Endodermal cell (in vitro differentiated cells): ENCODE measurements around the gene APOM. TPM values are rescaled to one million over a fixed set of nuclear protein-coding genes. Genes with fewer than 3 reads are reported as not detected.

ENCODE experiments used
- DNase-seq: peaks from one replicate; pipeline ENCODE4 v3.0.0-alpha.2; 2017
- H3K27ac ChIP-seq: 2 replicates; pipeline ENCODE4 v1.5.1; 2013; ENCODE audit warnings: mild to moderate bottlenecking, low read depth, low read length, moderate library complexity
- H3K27me3 ChIP-seq: 2 replicates; pipeline ENCODE4 v1.6.1; 2013; ENCODE audit warnings: mild to moderate bottlenecking, low read length, moderate library complexity; ENCODE audit not compliant: insufficient read depth, control insufficient read depth, poor library complexity, severe bottlenecking
- H3K36me3 ChIP-seq: 2 replicates; pipeline ENCODE4 v1.7.0; 2013; ENCODE audit warnings: mild to moderate bottlenecking, low read length, moderate library complexity; ENCODE audit not compliant: control insufficient read depth, insufficient read depth
- H3K4me1 ChIP-seq: one replicate; pipeline ENCODE4 v1.7.0; 2013; ENCODE audit warnings: low read length; ENCODE audit not compliant: control insufficient read depth, insufficient read depth
- H3K4me3 ChIP-seq: 2 replicates; pipeline ENCODE4 v1.5.1; 2013; ENCODE audit warnings: mild to moderate bottlenecking, low read length, moderate library complexity
- H3K9ac ChIP-seq: 2 replicates; pipeline ENCODE4 v1.6.1; 2013; ENCODE audit warnings: mild to moderate bottlenecking, low read length, moderate library complexity; ENCODE audit not compliant: poor library complexity, severe bottlenecking; ENCODE audit errors: extremely low read depth
- H3K9me3 ChIP-seq: 2 replicates; pipeline ENCODE4 v1.6.1; 2013; ENCODE audit warnings: mild to moderate bottlenecking, low read length, moderate library complexity; ENCODE audit not compliant: control insufficient read depth
- H3K27ac Mint-ChIP-seq: 2 replicates; pipeline ENCODE4 v1.8.0; 2020; ENCODE audit warnings: mixed read lengths
- H3K27me3 Mint-ChIP-seq: 2 replicates; pipeline ENCODE4 v1.8.0; 2021; ENCODE audit warnings: mild to moderate bottlenecking, mixed read lengths; ENCODE audit not compliant: insufficient read depth
- H3K36me3 Mint-ChIP-seq: 2 replicates; pipeline ENCODE4 v1.8.0; 2020; ENCODE audit warnings: low read depth, mixed read lengths
- H3K4me1 Mint-ChIP-seq: 2 replicates; pipeline ENCODE4 v1.8.0; 2020; ENCODE audit warnings: mixed read lengths
- H3K4me3 Mint-ChIP-seq: 2 replicates; pipeline ENCODE4 v1.8.0; 2020; ENCODE audit warnings: mild to moderate bottlenecking, moderate library complexity, mixed read lengths
- H3K9me3 Mint-ChIP-seq: 2 replicates; pipeline ENCODE4 v1.8.0; 2020; ENCODE audit warnings: mild to moderate bottlenecking, mixed read lengths
- WGBS, 2 experiments: methylation state at CpG; one replicate each; pipeline versions ENCODE4 v1.1.5 to v1.1.7; 2013; ENCODE audit warnings: missing lambda C conversion rate in 2 of 2, mixed read lengths in 1 of 2; ENCODE audit not compliant: insufficient coverage in 1 of 2, insufficient read length in 1 of 2; 5-methylcytosine and 5-hydroxymethylcytosine counted together
- long read RNA-seq, 4 experiments: library from polyadenylated mRNA in 2 of 4; library from RNA in 1 of 4; library from capped mRNA in 1 of 4; stranded (forward) in 3 of 4; unstranded in 1 of 4; transcript quantifications; one replicate each; pipeline ENCODE4 v2.0.0, GENCODE V29; 2020 to 2021; ENCODE audit warnings: inconsistent platforms in 1 of 4
- polyA plus RNA-seq, 2 experiments: library from polyadenylated mRNA; stranded (reverse); fragments of 50-300 nt; gene quantifications; one replicate each; pipeline ENCODE4 v1.2.3, GENCODE V29; 2013
- total RNA-seq, 2 donors: library from RNA; stranded (reverse); fragmentation: NEBNext Ultra II Directional in 1 of 2; extraction: Animal tissue kit (Norgen Biotek cat#: 25700) in 1 of 2; gene quantifications; 2 replicates in 1 of 2; 3 replicates in 1 of 2; pipeline ENCODE4 v1.2.1, GENCODE V29; 2021
- TF ChIP-seq, protein P1 (sequence below): fragments of 200-600 bp; sonication (generic); conservative IDR thresholded peaks from 2 replicates; pipeline ENCODE4 v1.5.0; 2021; ENCODE audit warnings: antibody characterized with exemption, mild to moderate bottlenecking

The APOM gene
- total RNA-seq = 1 to 10 TPM; 1.6 to 3.2 TPM
- polyA plus RNA-seq (2013, experiment 1 of 2) = 6.1 TPM
- 6.9 TPM for polyA plus RNA-seq (2013, experiment 2 of 2)
- long read RNA-seq, experiment 1, partial matches to known transcripts = 0 of 1 reads
- long read RNA-seq, experiment 1, other reads (novel, unspliced or antisense) = 1 of 1 reads
- long read RNA-seq, experiment 2, partial matches to known transcripts = 0 of 1 reads
- long read RNA-seq, experiment 2, other reads (novel, unspliced or antisense) = 1 of 1 reads
- long read RNA-seq, experiment 3 = 0 reads
- long read RNA-seq, experiment 4 = 0 reads

DNA sequence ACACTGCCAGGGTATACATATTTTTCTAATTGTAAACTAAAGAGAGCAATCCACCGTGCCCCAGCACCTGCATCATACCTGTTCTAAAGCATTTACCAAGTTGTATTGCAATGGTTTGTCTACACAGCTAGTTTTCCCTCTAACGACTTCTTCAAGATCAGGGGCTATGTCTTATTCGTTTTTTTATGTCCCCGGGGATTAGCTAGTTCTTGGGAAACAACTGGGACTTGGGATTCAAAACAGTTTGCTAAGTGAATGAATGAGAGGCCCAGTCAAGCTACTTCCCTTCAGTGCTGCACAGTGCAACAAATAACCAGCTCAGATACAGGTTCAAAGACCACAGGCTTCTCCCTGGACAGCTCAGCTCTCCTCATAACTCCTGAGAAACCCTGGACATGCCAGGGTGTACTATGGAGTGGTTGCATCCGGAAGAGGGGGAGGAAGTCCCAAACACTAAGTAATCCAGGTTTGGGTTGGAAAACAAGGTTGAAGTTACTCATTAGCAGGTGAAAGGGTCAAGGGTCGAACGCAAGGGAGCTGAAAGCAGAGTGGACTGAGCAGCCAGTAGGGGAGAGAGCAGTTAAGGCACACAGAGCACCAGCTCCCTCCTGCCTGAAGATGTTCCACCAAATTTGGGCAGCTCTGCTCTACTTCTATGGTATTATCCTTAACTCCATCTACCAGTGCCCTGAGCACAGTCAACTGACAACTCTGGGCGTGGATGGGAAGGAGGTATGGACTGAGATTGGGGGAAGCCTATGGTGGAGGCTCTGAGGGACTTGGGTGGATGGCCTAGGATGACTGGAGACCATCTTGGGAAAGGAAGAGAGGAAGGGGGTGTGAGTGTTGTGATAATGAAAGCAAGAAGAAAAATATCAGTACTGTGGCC lies at the start of gene APOM:
TSS of gene APOM (plus strand) at position 546 of the 889 bp plus-strand sequence. CDS start at position 619, 73 bp downstream.
- no peak within 1 kb of the TSS for H3K4me3 ChIP-seq
- H3K9me3 Mint-ChIP-seq = no peaks in the 10 kb centered on the region
- DNase-seq = no peak
- H3K27ac Mint-ChIP-seq = peak within 1 kb of the TSS; percentile 50
- no peak within 1 kb of the TSS for H3K4me3 Mint-ChIP-seq
- H3K27me3 Mint-ChIP-seq = no peaks in the 10 kb centered on the region
- TF ChIP-seq, protein P1, sequence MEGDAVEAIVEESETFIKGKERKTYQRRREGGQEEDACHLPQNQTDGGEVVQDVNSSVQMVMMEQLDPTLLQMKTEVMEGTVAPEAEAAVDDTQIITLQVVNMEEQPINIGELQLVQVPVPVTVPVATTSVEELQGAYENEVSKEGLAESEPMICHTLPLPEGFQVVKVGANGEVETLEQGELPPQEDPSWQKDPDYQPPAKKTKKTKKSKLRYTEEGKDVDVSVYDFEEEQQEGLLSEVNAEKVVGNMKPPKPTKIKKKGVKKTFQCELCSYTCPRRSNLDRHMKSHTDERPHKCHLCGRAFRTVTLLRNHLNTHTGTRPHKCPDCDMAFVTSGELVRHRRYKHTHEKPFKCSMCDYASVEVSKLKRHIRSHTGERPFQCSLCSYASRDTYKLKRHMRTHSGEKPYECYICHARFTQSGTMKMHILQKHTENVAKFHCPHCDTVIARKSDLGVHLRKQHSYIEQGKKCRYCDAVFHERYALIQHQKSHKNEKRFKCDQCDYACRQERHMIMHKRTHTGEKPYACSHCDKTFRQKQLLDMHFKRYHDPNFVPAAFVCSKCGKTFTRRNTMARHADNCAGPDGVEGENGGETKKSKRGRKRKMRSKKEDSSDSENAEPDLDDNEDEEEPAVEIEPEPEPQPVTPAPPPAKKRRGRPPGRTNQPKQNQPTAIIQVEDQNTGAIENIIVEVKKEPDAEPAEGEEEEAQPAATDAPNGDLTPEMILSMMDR = no peak
- no peaks in the 10 kb centered on the region for H3K9me3 ChIP-seq
- WGBS, 2 experiments = 81 to 92% methylated on average over 7 to 8 of the region's 8 CpGs
- H3K4me1 Mint-ChIP-seq = peaks cover 19% of the 10 kb centered on the region
- H3K27me3 ChIP-seq = no peaks in the 10 kb centered on the region
- H3K36me3 ChIP-seq = peaks cover 6% of the 10 kb centered on the region
- H3K4me1 ChIP-seq = peaks cover 13% of the 10 kb centered on the region
- H3K36me3 Mint-ChIP-seq = peaks cover 28% of the 10 kb centered on the region
- H3K27ac ChIP-seq = no peak within 1 kb of the TSS
- no peak within 1 kb of the TSS for H3K9ac ChIP-seq

DNA sequence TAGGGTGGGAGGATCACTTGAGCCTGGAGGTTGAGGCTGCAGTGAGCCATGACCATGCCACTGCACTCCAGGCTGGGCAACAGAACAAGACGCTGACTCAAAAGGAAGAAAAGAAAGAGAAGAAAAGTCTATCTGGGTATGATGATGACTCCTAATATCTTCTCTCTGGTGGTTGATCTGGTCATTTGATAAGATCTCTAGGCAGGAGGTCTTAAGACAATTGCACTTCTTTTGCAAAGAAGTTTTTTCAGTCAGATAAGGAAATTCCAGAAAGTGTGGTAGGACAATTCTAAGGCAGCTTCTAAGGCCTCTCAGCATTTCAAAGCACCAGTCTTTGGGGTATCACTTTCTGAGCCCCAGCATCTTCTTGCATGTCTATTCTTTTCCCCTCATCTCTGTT lies 48.4 kb upstream of the APOM start:
- Histone ChIP-seq H3K9ac (no peak overlapping the region), H3K27me3 (no peaks in the 10 kb centered on the region), H3K36me3 (no peaks in the 10 kb centered on the region), H3K9me3 (no peaks in the 10 kb centered on the region), H3K4me3 (no peak overlapping the region), H3K27ac (no peak overlapping the region), H3K4me1 (no peaks in the 10 kb centered on the region)
- H3K27me3 Mint-ChIP-seq = no peaks in the 10 kb centered on the region
- no peak for DNase-seq
- peak overlapping the region; percentile 38 for H3K27ac Mint-ChIP-seq
- peaks cover 11% of the 10 kb centered on the region for H3K4me1 Mint-ChIP-seq
- WGBS, 2 experiments = 75 to 81% methylated on average over 1 of the region's 1 CpG
- no peaks in the 10 kb centered on the region for H3K36me3 Mint-ChIP-seq
- H3K9me3 Mint-ChIP-seq = no peaks in the 10 kb centered on the region
- H3K4me3 Mint-ChIP-seq = no peak overlapping the region
- TF ChIP-seq, protein P1 = no peak

DNA sequence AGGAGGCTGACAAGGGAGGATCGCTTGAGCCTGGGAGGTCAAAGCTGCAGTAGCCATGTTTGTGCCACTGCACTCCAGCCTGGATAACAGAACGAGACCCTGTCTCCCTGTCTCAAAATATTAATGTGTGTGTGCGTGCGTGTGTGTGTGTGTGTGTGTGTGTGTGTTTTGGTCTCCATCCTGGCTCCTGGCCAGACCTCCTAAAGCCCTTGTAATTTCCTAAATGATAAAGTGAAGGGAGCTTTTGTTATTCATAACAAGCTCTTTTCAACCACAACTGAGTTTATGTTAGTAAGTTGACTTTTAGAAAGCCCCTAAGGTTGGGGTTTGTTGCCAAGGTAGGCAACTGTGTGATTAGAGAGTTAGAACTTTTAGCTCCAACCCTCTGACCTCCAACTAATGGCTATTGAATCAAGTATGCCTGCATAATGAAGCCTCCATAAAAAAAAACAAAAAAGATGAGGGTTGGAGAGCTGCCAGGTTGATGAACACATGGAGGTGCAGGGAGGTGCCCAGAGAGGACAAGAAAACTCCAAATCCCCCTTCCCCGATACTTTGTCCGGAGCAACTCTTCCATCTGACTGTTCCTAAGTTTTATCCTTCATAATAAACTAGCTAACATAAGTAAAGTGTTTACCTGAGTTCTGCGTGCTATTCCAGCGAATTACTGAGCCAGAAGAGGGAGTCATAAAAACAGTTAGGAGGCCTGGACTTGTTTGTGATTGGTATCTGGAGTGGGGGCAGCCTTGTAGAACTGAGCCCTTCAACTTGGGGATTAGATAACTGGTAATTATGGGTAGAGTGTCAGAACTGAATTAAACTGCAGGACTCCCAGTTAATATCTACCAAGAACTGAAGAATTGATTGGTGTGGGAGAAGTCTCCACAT lies 45.9 kb upstream of the APOM start:
- no peak overlapping the region for H3K27ac Mint-ChIP-seq

More for the DNA sequence above, 45.9 kb upstream of the APOM start:
- Mint-ChIP-seq H3K36me3 (no peaks in the 10 kb centered on the region), H3K27me3 (no peaks in the 10 kb centered on the region), H3K9me3 (no peaks in the 10 kb centered on the region), H3K4me1 (peaks cover 13% of the 10 kb centered on the region), H3K4me3 (no peak overlapping the region)
- Histone ChIP-seq H3K9me3 (no peaks in the 10 kb centered on the region), H3K4me3 (no peak overlapping the region), H3K36me3 (no peaks in the 10 kb centered on the region), H3K9ac (no peak overlapping the region), H3K27me3 (no peaks in the 10 kb centered on the region), H3K27ac (no peak overlapping the region), H3K4me1 (no peaks in the 10 kb centered on the region)
- WGBS, 2 experiments = 92 to 93% methylated on average over 5 to 8 of the region's 8 CpGs
- DNase-seq = no peak
- TF ChIP-seq, protein P1 = no peak
